Measurements from ENCODE around the gene PNO1.
A peak's percentile ranks its signal among the peaks of the same experiment; 100 is the strongest.
"Not testable (repeated sequence)": the region's sequence is repeated elsewhere in the genome, so short reads cannot be mapped to it uniquely, and the experiment has no call there.

The PNO1 gene

GRCh38 chr2:68157402-68158133 is at the start of gene PNO1:
TSS of gene PNO1 (plus strand) at chr2:68157888. CDS start at chr2:68157935, 47 bp downstream.
- peak within 1 kb of the TSS; percentile 89 for H3K27ac ChIP-seq
- TF ChIP-seq ZFX (IDR thresholded peaks at IDR 0.05; ENCODE audit: borderline replicate concordance): no peak
- TF ChIP-seq CTCF (IDR thresholded peaks at IDR 0.05): no peak

- TF ChIP-seq ZFX (IDR thresholded peaks at IDR 0.05; ENCODE audit: borderline replicate concordance): no peak
- no peak for TF ChIP-seq CTCF (IDR thresholded peaks at IDR 0.05)
- H3K27ac ChIP-seq: no peak overlapping the region
These were observed 49.6 kb upstream of the PNO1 start for GRCh38 chr2:68108120-68108519.

- TF ChIP-seq ZFX (IDR thresholded peaks at IDR 0.05; ENCODE audit: borderline replicate concordance) (no peak), CTCF (IDR thresholded peaks at IDR 0.05) (no peak)
- no peak overlapping the region for H3K27ac ChIP-seq
These were observed 47.6 kb upstream of the PNO1 start for GRCh38 chr2:68110102-68110501.

GRCh38 chr2:68115965-68116364 is 41.7 kb upstream of the PNO1 start:
- no peak overlapping the region for H3K27ac ChIP-seq
- TF ChIP-seq ZFX (IDR thresholded peaks at IDR 0.05; ENCODE audit: borderline replicate concordance): no peak

- not testable (repeated sequence) for H3K27ac ChIP-seq
These were observed 39.8 kb upstream of the PNO1 start for GRCh38 chr2:68117922-68118321.

- no peak for TF ChIP-seq ZFX (IDR thresholded peaks at IDR 0.05; ENCODE audit: borderline replicate concordance)
- TF ChIP-seq CTCF (IDR thresholded peaks at IDR 0.05): no peak
- H3K27ac ChIP-seq: no peak overlapping the region
These were observed 38.9 kb upstream of the PNO1 start for GRCh38 chr2:68118816-68119215.

GRCh38 chr2:68119504-68119903 is 38.2 kb upstream of the PNO1 start:
- TF ChIP-seq ZFX (IDR thresholded peaks at IDR 0.05; ENCODE audit: borderline replicate concordance): no peak
- no peak for TF ChIP-seq CTCF (IDR thresholded peaks at IDR 0.05)
- no peak overlapping the region for H3K27ac ChIP-seq

- no peak for TF ChIP-seq ZFX (IDR thresholded peaks at IDR 0.05; ENCODE audit: borderline replicate concordance)
- peak; percentile 96 for TF ChIP-seq CTCF (IDR thresholded peaks at IDR 0.05)
These were observed 35.6 kb upstream of the PNO1 start for GRCh38 chr2:68121873-68122679.

More at GRCh38 chr2:68121873-68122679, 35.6 kb upstream of the PNO1 start:
- H3K27ac ChIP-seq: no peak overlapping the region
